ENCODE results near the gene CNN3.

CNN3 gene

DNA sequence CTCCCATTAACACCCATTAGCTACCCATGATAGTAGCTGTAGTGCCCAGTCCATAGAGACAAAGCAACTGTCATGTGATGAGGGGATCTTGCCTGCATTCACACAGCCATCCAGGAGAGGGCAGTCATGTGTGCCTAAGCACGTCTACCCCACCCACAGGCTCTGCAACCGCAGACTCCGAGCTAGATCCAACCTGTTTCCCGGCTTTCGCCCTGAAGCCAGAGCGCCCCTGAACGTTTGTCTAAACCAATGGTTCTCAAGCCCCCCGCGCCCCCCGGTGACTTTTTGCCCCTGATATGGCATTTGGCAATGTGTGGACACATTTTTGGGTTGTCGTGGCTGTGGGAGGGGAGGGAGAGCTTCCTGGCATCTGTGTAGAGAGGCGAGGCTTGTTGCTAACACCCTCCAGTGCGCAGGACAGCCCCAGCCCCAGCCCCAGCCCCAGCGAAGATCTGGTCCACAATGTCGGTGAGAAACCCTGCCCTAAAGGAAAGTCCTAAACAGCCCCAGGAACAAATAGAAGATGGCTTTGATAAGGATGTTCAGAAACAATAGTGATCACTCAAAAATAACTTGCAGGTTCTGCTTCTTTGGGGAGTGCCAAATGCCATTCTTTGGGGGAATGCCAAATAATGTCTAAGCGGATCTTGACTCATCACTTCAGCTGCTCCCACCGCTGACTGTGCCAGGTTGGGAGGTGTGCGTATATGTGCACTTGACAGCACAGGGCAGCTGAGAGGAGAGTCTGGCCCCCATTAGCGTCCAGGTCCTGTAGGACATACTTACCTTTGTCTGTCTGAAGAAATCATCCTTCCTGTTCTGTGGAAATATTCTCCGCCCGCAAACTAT lies 72.2 kb downstream of the CNN3 start:
- peak; percentile 48 for DNase-seq

DNA sequence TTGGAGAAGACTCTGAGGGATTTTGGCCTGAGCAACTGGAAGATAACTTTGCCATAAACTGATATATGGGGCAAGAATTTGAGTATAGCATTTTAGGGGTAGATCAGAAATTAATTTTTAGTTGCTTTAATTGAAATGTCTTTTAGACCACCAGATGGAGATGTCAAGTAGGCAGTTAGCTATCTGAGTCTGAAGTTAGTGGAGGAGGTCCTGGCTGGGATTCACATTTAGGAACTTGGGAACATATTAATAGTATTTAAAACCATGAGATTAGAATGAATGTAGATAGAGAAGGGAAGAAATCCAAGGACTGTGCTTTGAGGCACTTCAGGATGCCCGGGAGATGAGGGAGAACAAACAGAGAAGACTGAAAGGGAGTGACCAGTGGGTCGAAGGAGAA lies 74.1 kb downstream of the CNN3 start:
- no peak for DNase-seq

DNA sequence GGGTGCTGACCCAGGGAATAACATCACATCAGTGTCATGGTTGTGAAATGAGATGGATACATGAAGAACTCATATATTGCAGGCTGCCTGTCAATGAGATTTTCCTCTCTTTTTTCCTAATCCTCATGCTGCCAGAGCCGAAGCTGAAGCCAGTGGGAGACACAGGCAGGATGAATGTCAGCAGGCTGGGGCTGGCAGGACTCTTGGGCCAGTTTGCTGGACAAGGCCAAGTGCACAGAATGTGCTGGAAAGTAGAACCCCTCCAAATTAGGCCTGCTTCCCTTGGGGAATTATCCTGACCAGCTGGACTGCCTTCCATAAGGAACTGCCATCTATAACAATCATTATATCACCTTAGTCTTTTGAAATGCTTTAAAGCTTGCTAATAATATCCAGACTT lies 75.3 kb downstream of the CNN3 start:
- no peak for DNase-seq

Measured in T-helper 9 cell (primary cell).